ENCODE measurements around the gene MYO18B. TPM values are rescaled to one million over a fixed set of nuclear protein-coding genes. Genes with fewer than 3 reads are reported as not detected.

Gene MYO18B
- polyA plus RNA-seq, 3 donors: not detected

DNA sequence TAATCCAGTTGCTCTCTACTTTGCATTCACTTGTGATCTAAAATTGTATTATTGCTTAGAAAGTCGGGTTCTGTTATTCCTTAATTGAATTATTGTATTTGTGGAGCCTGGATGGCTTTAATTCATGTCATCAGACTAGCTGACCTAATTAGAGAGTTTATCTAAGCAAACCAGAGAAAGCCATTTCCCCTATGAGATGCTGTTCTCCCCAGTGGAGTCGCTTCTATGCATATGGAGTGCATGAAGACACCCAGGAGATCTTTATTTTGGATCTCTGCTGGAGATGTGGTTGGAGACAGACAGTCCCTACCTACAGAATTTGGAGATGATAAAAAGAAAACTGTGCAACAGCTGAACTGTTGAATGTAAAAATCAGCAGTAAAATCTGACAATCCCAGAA lies 45.2 kb upstream of the MYO18B start:
- peaks cover 82 to 97% of the 10 kb centered on the region in 2 donors for H3K36me3 Mint-ChIP-seq
- H3K4me2 ChIP-seq (replicated peaks; ENCODE audit: extremely low read depth, low read length, poor library complexity, severe bottlenecking): no peak overlapping the region
- H3K79me2 ChIP-seq (ENCODE audit: insufficient read depth, low read length): no peaks in the 10 kb centered on the region
- no peak overlapping the region for H3K9ac ChIP-seq (ENCODE audit: insufficient read depth, low read length, poor library complexity, severe bottlenecking)
- intact Hi-C loops (cut with micrococcal nuclease): no loop called here
- no peaks in the 10 kb centered on the region for H3K9me3 ChIP-seq (replicated peaks in 1 of 2; ENCODE audit: control insufficient read depth in 1 of 2, insufficient read depth in 1 of 2, low read length in 2 of 2)
- peaks cover 87% of the 10 kb centered on the region for H4K20me1 ChIP-seq (ENCODE audit: insufficient read depth, low read length)
- H3K27ac ChIP-seq (ENCODE audit: low read depth in 1 of 2, low read length in 2 of 2): no peak overlapping the region
- no peaks in the 10 kb centered on the region for H3K4me1 ChIP-seq (ENCODE audit: control insufficient read depth in 1 of 2, insufficient read depth in 2 of 2, low read length in 2 of 2)
- H3K27me3 ChIP-seq (ENCODE audit: control insufficient read depth in 2 of 2, insufficient read depth in 2 of 2, low read length in 2 of 2): no peaks in the 10 kb centered on the region
- DNase-seq: no peak
- WGBS (ENCODE audit: insufficient coverage): no CpG with 5 or more reads among the region's 2 CpGs
- peaks cover 0 to 2% (median 0%) of the 10 kb centered on the region in 7 donors for H3K9me3 Mint-ChIP-seq
- no peak overlapping the region for H3K4me3 Mint-ChIP-seq
- H3K4me3 ChIP-seq (replicated peaks in 1 of 3; ENCODE audit: low read depth in 2 of 3, low read length in 3 of 3): no peak overlapping the region
- H3K27ac Mint-ChIP-seq: peak overlapping the region in 1 of 7 donors; percentile 21
- TF ChIP-seq, protein P1, sequence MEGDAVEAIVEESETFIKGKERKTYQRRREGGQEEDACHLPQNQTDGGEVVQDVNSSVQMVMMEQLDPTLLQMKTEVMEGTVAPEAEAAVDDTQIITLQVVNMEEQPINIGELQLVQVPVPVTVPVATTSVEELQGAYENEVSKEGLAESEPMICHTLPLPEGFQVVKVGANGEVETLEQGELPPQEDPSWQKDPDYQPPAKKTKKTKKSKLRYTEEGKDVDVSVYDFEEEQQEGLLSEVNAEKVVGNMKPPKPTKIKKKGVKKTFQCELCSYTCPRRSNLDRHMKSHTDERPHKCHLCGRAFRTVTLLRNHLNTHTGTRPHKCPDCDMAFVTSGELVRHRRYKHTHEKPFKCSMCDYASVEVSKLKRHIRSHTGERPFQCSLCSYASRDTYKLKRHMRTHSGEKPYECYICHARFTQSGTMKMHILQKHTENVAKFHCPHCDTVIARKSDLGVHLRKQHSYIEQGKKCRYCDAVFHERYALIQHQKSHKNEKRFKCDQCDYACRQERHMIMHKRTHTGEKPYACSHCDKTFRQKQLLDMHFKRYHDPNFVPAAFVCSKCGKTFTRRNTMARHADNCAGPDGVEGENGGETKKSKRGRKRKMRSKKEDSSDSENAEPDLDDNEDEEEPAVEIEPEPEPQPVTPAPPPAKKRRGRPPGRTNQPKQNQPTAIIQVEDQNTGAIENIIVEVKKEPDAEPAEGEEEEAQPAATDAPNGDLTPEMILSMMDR (IDR thresholded peaks at IDR 0.05): no peak
- no peak overlapping the region for H2AFZ ChIP-seq (ENCODE audit: insufficient read depth, low read depth, low read length, poor library complexity, severe bottlenecking)
- no peaks in the 10 kb centered on the region for H3K4me1 Mint-ChIP-seq
- no peaks in the 10 kb centered on the region for H3K27me3 Mint-ChIP-seq (ENCODE audit: low read depth in 3 of 3)
- peaks cover 87 to 100% of the 10 kb centered on the region in 2 donors for H3K36me3 ChIP-seq (replicated peaks in 1 of 2; ENCODE audit: control insufficient read depth in 1 of 2, insufficient read depth in 2 of 2, low read length in 2 of 2)

DNA sequence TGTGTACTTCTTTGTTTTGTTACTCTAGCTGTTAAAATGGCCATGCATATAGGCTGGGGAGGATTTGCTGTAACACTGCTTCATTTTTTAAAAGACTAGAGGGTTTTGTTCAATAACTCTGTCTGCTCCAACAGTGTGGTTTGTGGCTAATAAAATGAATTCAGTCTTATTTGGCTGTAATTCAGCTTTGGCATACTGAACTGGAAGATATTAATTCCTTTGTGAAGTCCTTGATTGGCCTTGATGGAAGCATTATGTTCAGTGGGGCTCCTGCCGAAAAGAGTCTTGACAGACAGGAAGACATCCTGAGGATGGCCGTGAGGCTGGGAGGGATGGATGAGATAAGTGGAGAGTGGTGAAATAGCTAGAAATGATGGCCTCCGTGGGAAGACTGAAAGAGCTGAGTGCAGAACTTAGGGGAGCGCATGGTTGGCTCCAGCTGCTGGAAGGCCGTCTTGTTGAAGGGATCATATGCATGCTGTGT lies 44.8 kb upstream of the MYO18B start:
- peak overlapping the region in 2 of 7 donors; percentile 1 to 2 for H3K27ac Mint-ChIP-seq
- no peak overlapping the region for H2AFZ ChIP-seq (ENCODE audit: insufficient read depth, low read depth, low read length, poor library complexity, severe bottlenecking)
- H3K27ac ChIP-seq (ENCODE audit: low read depth in 1 of 2, low read length in 2 of 2): no peak overlapping the region
- H3K4me2 ChIP-seq (replicated peaks; ENCODE audit: extremely low read depth, low read length, poor library complexity, severe bottlenecking): no peak overlapping the region
- 95% methylated on average over 4 of the region's 5 CpGs for WGBS (ENCODE audit: insufficient coverage)
- no peaks in the 10 kb centered on the region for H3K27me3 ChIP-seq (ENCODE audit: control insufficient read depth in 2 of 2, insufficient read depth in 2 of 2, low read length in 2 of 2)
- H4K20me1 ChIP-seq (ENCODE audit: insufficient read depth, low read length): peaks cover 86% of the 10 kb centered on the region
- H3K36me3 ChIP-seq (replicated peaks in 1 of 2; ENCODE audit: control insufficient read depth in 1 of 2, insufficient read depth in 2 of 2, low read length in 2 of 2): peaks cover 86 to 100% of the 10 kb centered on the region in 2 donors
- H3K4me3 Mint-ChIP-seq: no peak overlapping the region
- no peaks in the 10 kb centered on the region for H3K79me2 ChIP-seq (ENCODE audit: insufficient read depth, low read length)
- intact Hi-C loops (cut with micrococcal nuclease): no loop called here
- peaks cover 81 to 96% of the 10 kb centered on the region in 2 donors for H3K36me3 Mint-ChIP-seq
- peaks cover 0 to 2% (median 0%) of the 10 kb centered on the region in 7 donors for H3K9me3 Mint-ChIP-seq
- H3K9ac ChIP-seq (ENCODE audit: insufficient read depth, low read length, poor library complexity, severe bottlenecking): no peak overlapping the region
- no peaks in the 10 kb centered on the region for H3K9me3 ChIP-seq (replicated peaks in 1 of 2; ENCODE audit: control insufficient read depth in 1 of 2, insufficient read depth in 1 of 2, low read length in 2 of 2)
- H3K4me1 Mint-ChIP-seq: no peaks in the 10 kb centered on the region
- H3K4me3 ChIP-seq (replicated peaks in 1 of 3; ENCODE audit: low read depth in 2 of 3, low read length in 3 of 3): no peak overlapping the region
- no peak for DNase-seq
- no peaks in the 10 kb centered on the region for H3K27me3 Mint-ChIP-seq (ENCODE audit: low read depth in 3 of 3)
- TF ChIP-seq, protein P1 (IDR thresholded peaks at IDR 0.05): no peak
- H3K4me1 ChIP-seq (ENCODE audit: control insufficient read depth in 1 of 2, insufficient read depth in 2 of 2, low read length in 2 of 2): no peaks in the 10 kb centered on the region
